Naive thymus-derived CD4-positive, alpha-beta T cell (primary cell): ENCODE data around the gene USP36. TPM values are rescaled to one million over a fixed set of nuclear protein-coding genes. Genes with fewer than 3 reads are reported as not detected.

Experiments
- ATAC-seq: fragments of 150-1000 bp; cut with Tn5 transposase; 2 replicates; pipeline ENCODE4 v1.10.0; 2021; ENCODE audit warnings: mild to moderate bottlenecking, moderate library complexity
- CTCF ChIA-PET: fragments of 350-600 bp; sonication (Branson Sonifier 250); formaldehyde crosslinking; loops from one replicate; lab custom pipeline; 2021; ENCODE audit warnings: antibody characterized with exemption; lab: Charles Lee
- POLR2A ChIA-PET: fragments of 350-600 bp; sonication (Branson Sonifier 250); formaldehyde crosslinking; loops from one replicate; lab custom pipeline; 2021; ENCODE audit warnings: antibody characterized with exemption, inconsistent platforms; lab: Charles Lee
- DNase-seq, 9 donors: peaks; one replicate each; pipeline versions ENCODE4 v3.0.0 to v3.0.0-alpha.2; 2020 to 2022; ENCODE audit warnings: mixed read lengths in 1 of 9
- H3K27ac ChIP-seq: one replicate; pipeline ENCODE4 v1.7.0; 2013; ENCODE audit warnings: mild to moderate bottlenecking, low read depth, low read length, moderate library complexity
- H3K27me3 ChIP-seq, 2 donors: one replicate each; pipeline ENCODE4 v1.7.0; 2013; ENCODE audit warnings: low read length in 2 of 2, mild to moderate bottlenecking in 2 of 2, moderate library complexity in 2 of 2; ENCODE audit not compliant: control insufficient read depth in 2 of 2, insufficient read depth in 2 of 2
- H3K36me3 ChIP-seq, 3 experiments: 1 replicate in 2 of 3; 2 replicates in 1 of 3; pipeline ENCODE4 v1.7.0; 2013; ENCODE audit warnings: low read length in 3 of 3, mild to moderate bottlenecking in 3 of 3, moderate library complexity in 1 of 3; ENCODE audit not compliant: insufficient read depth in 3 of 3, control insufficient read depth in 2 of 3
- H3K4me1 ChIP-seq, 2 donors: one replicate each; pipeline ENCODE4 v1.7.0; 2013; ENCODE audit warnings: low read length in 2 of 2, mild to moderate bottlenecking in 2 of 2, moderate library complexity in 1 of 2; ENCODE audit not compliant: control insufficient read depth in 2 of 2, insufficient read depth in 2 of 2
- H3K4me3 ChIP-seq: 2 replicates; pipeline ENCODE4 v1.7.0; 2013; ENCODE audit warnings: mild to moderate bottlenecking, low read length
- H3K9me3 ChIP-seq, 3 experiments: 1 replicate in 2 of 3; 2 replicates in 1 of 3; pipeline ENCODE4 v1.7.0; 2013; ENCODE audit warnings: low read length in 3 of 3; ENCODE audit not compliant: control insufficient read depth in 2 of 3
- H3K27ac Mint-ChIP-seq, 9 donors: one replicate each; pipeline ENCODE4 v1.8.0; 2020 to 2022; ENCODE audit warnings: mixed read lengths in 9 of 9, mild to moderate bottlenecking in 8 of 9, moderate library complexity in 5 of 9, inconsistent platforms in 2 of 9
- H3K27me3 Mint-ChIP-seq, 5 donors: one replicate each; pipeline ENCODE4 v1.8.0; 2021 to 2022; ENCODE audit warnings: mixed read lengths in 5 of 5, mild to moderate bottlenecking in 1 of 5
- H3K36me3 Mint-ChIP-seq, 5 donors: one replicate each; pipeline ENCODE4 v1.8.0; 2020 to 2022; ENCODE audit warnings: mixed read lengths in 5 of 5, mild to moderate bottlenecking in 3 of 5, inconsistent platforms in 1 of 5
- H3K4me1 Mint-ChIP-seq, 7 donors: one replicate each; pipeline ENCODE4 v1.8.0; 2020 to 2022; ENCODE audit warnings: mixed read lengths in 7 of 7, mild to moderate bottlenecking in 3 of 7, inconsistent platforms in 1 of 7
- H3K4me3 Mint-ChIP-seq, 10 donors: one replicate each; pipeline ENCODE4 v1.8.0; 2020 to 2022; ENCODE audit warnings: mild to moderate bottlenecking in 10 of 10, mixed read lengths in 10 of 10, moderate library complexity in 6 of 10, inconsistent platforms in 2 of 10
- H3K9me3 Mint-ChIP-seq, 11 donors: one replicate each; pipeline ENCODE4 v1.8.0; 2020 to 2022; ENCODE audit warnings: mixed read lengths in 11 of 11, mild to moderate bottlenecking in 4 of 11, inconsistent platforms in 1 of 11, moderate library complexity in 1 of 11
- intact Hi-C, 2 donors: fragments of 100-400 bp; cut with micrococcal nuclease; formaldehyde crosslinking; loops; one replicate each; pipeline ENCODE4 v1.15.1; 2023
- polyA plus RNA-seq, 2 donors: library from polyadenylated mRNA; unstranded; fragments of 300-500 nt; fragmentation: Illumina TruSeq; gene quantifications; one replicate each; pipeline ENCODE4 v1.2.3, GENCODE V29; 2021
- total RNA-seq, 6 experiments: library from RNA in 5 of 6; stranded (reverse) in 5 of 6; gene quantifications; 1 replicate in 5 of 6; 2 replicates in 1 of 6; pipeline ENCODE4 v1.2.3 and lab custom pipeline; 2021 to 2026

The USP36 gene
- total and polyA plus RNA-seq, 7 experiments from 2014 or later: 37.4 to 414 (median 148) TPM

DNA sequence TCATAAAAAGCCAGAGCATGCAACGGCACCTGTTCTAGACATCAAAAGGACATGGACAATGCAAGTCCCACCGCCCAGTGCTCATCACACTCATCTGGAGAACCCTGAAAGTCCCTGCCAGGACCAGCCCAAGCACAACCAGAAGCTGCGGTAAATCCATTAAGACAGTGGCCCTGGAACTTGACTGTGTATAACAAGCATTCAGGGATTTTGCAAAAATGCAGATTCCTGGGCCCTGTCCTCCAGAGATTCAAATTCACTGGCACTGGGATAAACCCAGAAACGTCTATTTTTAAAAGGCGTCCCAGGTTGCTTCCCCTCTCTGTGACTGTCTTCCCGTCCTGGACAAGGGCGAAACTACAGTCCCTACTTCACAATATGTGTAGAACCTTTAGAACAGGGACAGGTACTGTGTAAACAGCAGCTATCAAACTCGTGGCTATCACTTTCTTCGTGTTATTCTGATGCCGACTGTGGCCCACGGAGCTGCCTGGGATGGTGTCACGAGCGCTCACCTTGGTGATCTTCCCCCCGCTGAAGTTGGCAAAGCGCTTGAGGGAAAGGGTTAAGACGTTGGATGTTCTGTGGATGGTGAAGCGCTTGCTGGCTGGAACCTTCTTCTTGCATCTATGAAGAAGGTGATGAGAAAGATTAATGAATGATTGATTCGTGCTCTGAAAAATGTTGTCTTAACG, 22.3 kb downstream of the USP36 start:
- H3K4me1 ChIP-seq: peaks cover 42 to 51% of the 10 kb centered on the region in 2 donors
- POLR2A ChIA-PET: interaction anchor here (0.6 to 3.4 kb wide), 19 partner anchors 8 to 1324 kb away, joined by 3 to 23 read pairs (median 5); partner anchors contain the start of gene CYTH1
- Mint-ChIP-seq H3K27ac (peak overlapping the region; percentile 94 to 99 (median 96)), H3K27me3 (no peaks in the 10 kb centered on the region), H3K9me3 (peaks cover 0 to 2% (median 0%) of the 10 kb centered on the region in 11 donors), H3K4me3 (peak overlapping the region; percentile 68 to 85 (median 78)), H3K4me1 (peaks cover 34 to 70% (median 50%) of the 10 kb centered on the region in 7 donors), H3K36me3 (peaks cover 12 to 69% (median 35%) of the 10 kb centered on the region in 5 donors)
- CTCF ChIA-PET: interaction anchor here (0.8 to 1.0 kb wide), 2 partner anchors 26 to 47 kb away, joined by 3 read pairs; no protein-coding TSS in a partner anchor
- ATAC-seq (no peak), DNase-seq (no peak)
- H3K27me3 ChIP-seq: no peaks in the 10 kb centered on the region
- H3K9me3 ChIP-seq: no peaks in the 10 kb centered on the region
- H3K36me3 ChIP-seq: peaks cover 26 to 71% (median 29%) of the 10 kb centered on the region in 3 experiments
- peak overlapping the region; percentile 88 for H3K27ac ChIP-seq
- intact Hi-C loops: loop anchor here (2.0 kb wide), 3 partner anchors 19 to 35 kb away; partner anchors contain the start of gene CYTH1 (in 1 of the 2)
- H3K4me3 ChIP-seq: peak overlapping the region; percentile 31

DNA sequence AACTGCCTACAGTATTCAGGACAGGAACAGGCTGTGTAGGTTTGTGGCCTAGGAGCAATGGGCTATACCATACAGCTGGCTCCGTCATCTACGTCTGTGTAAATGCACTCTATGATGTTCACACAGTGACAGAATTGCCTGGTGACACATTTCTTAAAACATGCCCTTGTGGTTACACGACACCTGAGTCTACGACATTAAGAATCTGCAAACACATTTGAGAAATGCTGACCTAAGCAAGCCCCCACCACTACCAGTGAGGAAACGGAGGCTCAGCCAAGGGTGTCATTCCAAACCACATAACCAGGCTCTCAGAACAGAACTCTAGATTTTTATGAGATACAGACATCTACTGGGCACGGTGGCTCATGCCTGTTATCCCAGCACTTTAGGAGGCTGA, 23.5 kb downstream of the USP36 start:
- peak overlapping the region; percentile 89 to 99 (median 96) for H3K27ac Mint-ChIP-seq
- H3K9me3 Mint-ChIP-seq: peaks cover 0 to 2% (median 0%) of the 10 kb centered on the region in 11 donors
- DNase-seq (peak in 8 of 9 donors; percentile 62 to 89 (median 85)), ATAC-seq (peak; percentile 87)
- ChIA-PET POLR2A (interaction anchor here (0.7 to 3.4 kb wide), 3 partner anchors 10 to 27 kb away, joined by 4 to 23 read pairs (median 6); no protein-coding TSS in a partner anchor), CTCF (no interaction called here)
- peaks cover 26 to 72% (median 35%) of the 10 kb centered on the region in 3 experiments for H3K36me3 ChIP-seq
- H3K27me3 Mint-ChIP-seq: no peaks in the 10 kb centered on the region
- intact Hi-C loops: no loop called here
- peaks cover 31 to 71% (median 49%) of the 10 kb centered on the region in 7 donors for H3K4me1 Mint-ChIP-seq
- peak overlapping the region; percentile 88 for H3K27ac ChIP-seq
- peaks cover 42 to 54% of the 10 kb centered on the region in 2 donors for H3K4me1 ChIP-seq
- peak overlapping the region; percentile 66 to 87 (median 78) for H3K4me3 Mint-ChIP-seq
- H3K9me3 ChIP-seq: no peaks in the 10 kb centered on the region
- peaks cover 13 to 67% (median 39%) of the 10 kb centered on the region in 5 donors for H3K36me3 Mint-ChIP-seq
- H3K4me3 ChIP-seq: no peak overlapping the region
- no peaks in the 10 kb centered on the region for H3K27me3 ChIP-seq

- H3K4me3 ChIP-seq: no peak overlapping the region
- Mint-ChIP-seq H3K27me3 (no peaks in the 10 kb centered on the region), H3K36me3 (peaks cover 13 to 68% (median 43%) of the 10 kb centered on the region in 5 donors), H3K9me3 (peaks cover 0 to 2% (median 0%) of the 10 kb centered on the region in 11 donors), H3K27ac (peak overlapping the region in 7 of 9 donors; percentile 55 to 96 (median 86)), H3K4me3 (peak overlapping the region in 2 of 10 donors; percentile 14 to 29), H3K4me1 (peaks cover 31 to 61% (median 44%) of the 10 kb centered on the region in 7 donors)
- CTCF ChIA-PET: interaction anchor here (0.9 kb wide), 1 partner anchor 16 kb away, joined by 5 read pairs; no protein-coding TSS in a partner anchor
- H3K27ac ChIP-seq: no peak overlapping the region
- H3K9me3 ChIP-seq: no peaks in the 10 kb centered on the region
- H3K36me3 ChIP-seq: peaks cover 39 to 76% (median 40%) of the 10 kb centered on the region in 3 experiments
- ATAC-seq: no peak
- POLR2A ChIA-PET: interaction anchor here (0.7 kb wide), 2 partner anchors 17 to 19 kb away, joined by 3 read pairs; no protein-coding TSS in a partner anchor
- no peaks in the 10 kb centered on the region for H3K27me3 ChIP-seq
- no peak for DNase-seq
- H3K4me1 ChIP-seq: peaks cover 38 to 54% of the 10 kb centered on the region in 2 donors
- intact Hi-C loops: no loop called here
These were observed 24.9 kb downstream of the USP36 start for GRCh38 chr17:78815696-78816095.

GRCh38 chr17:78812855-78813254, 27.8 kb downstream of the USP36 start:
- ATAC-seq: no peak
- H3K27ac ChIP-seq: no peak overlapping the region
- no peaks in the 10 kb centered on the region for H3K27me3 ChIP-seq
- Mint-ChIP-seq H3K27ac (peak overlapping the region in 7 of 9 donors; percentile 7 to 70 (median 51)), H3K4me1 (peaks cover 12 to 41% (median 19%) of the 10 kb centered on the region in 7 donors), H3K36me3 (peaks cover 9 to 70% (median 41%) of the 10 kb centered on the region in 5 donors), H3K27me3 (no peaks in the 10 kb centered on the region), H3K4me3 (no peak overlapping the region), H3K9me3 (no peaks in the 10 kb centered on the region)
- intact Hi-C loops: no loop called here
- H3K9me3 ChIP-seq: no peaks in the 10 kb centered on the region
- CTCF ChIA-PET: no interaction called here
- POLR2A ChIA-PET: interaction anchor here (0.9 kb wide), 1 partner anchor 687 kb away, joined by 5 read pairs; no protein-coding TSS in a partner anchor
- H3K4me1 ChIP-seq: peaks cover 13 to 30% of the 10 kb centered on the region in 2 donors
- H3K36me3 ChIP-seq: peaks cover 41 to 87% (median 48%) of the 10 kb centered on the region in 3 experiments
- no peak overlapping the region for H3K4me3 ChIP-seq
- DNase-seq: no peak

GRCh38 chr17:78808163-78808562, 32.5 kb downstream of the USP36 start:
- Histone ChIP-seq H3K4me1 (peaks cover 28 to 34% of the 10 kb centered on the region in 2 donors), H3K9me3 (no peaks in the 10 kb centered on the region), H3K27me3 (no peaks in the 10 kb centered on the region), H3K27ac (no peak overlapping the region), H3K36me3 (peaks cover 37 to 93% (median 52%) of the 10 kb centered on the region in 3 experiments), H3K4me3 (no peak overlapping the region)
- Mint-ChIP-seq H3K36me3 (peaks cover 0 to 68% (median 36%) of the 10 kb centered on the region in 5 donors), H3K9me3 (no peaks in the 10 kb centered on the region), H3K27ac (peak overlapping the region in 7 of 9 donors; percentile 33 to 97 (median 71)), H3K4me1 (peaks cover 16 to 47% (median 33%) of the 10 kb centered on the region in 7 donors), H3K27me3 (no peaks in the 10 kb centered on the region), H3K4me3 (no peak overlapping the region)
- POLR2A ChIA-PET: interaction anchor here (0.7 to 4.3 kb wide), 5 partner anchors 11 to 34 kb away, joined by 3 to 23 read pairs (median 3); no protein-coding TSS in a partner anchor
- DNase-seq: no peak
- intact Hi-C loops: loop anchor here (5.0 kb wide), 1 partner anchor 34 kb away; the partner anchor contains the start of gene USP36 (in 2 of the 2)
- CTCF ChIA-PET: interaction anchor here (0.7 to 1.1 kb wide), 3 partner anchors 14 to 99 kb away, joined by 3 read pairs; no protein-coding TSS in a partner anchor
- ATAC-seq: no peak

DNA sequence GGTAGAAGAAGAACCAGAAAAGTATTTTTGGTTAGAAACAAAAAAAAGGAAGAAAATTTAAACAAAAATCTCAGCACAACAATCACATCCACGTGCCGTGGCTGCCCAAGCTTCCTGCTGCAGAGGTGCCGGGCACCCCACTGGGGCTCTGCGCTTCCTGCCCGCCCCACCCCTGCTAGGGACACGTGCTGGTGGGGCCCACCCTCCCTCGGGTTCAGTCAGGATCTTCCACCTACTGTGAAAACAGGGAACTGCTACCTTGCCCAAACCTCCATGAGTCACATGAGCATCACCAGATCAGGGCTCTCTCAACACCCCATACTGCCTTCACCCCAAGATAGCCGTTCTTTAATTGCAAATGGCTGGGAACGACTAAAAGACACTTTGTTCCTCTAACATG, 34.2 kb downstream of the USP36 start:
- intact Hi-C loops: loop anchor here (5.0 kb wide), 1 partner anchor 36 kb away; the partner anchor contains the start of gene USP36 (in 2 of the 2)
- H3K4me1 ChIP-seq: peaks cover 26 to 43% of the 10 kb centered on the region in 2 donors
- Mint-ChIP-seq H3K27me3 (no peaks in the 10 kb centered on the region), H3K27ac (peak overlapping the region; percentile 81 to 97 (median 85)), H3K4me1 (peaks cover 21 to 52% (median 43%) of the 10 kb centered on the region in 7 donors), H3K9me3 (no peaks in the 10 kb centered on the region), H3K36me3 (peaks cover 0 to 63% (median 40%) of the 10 kb centered on the region in 5 donors), H3K4me3 (peak overlapping the region in 9 of 10 donors; percentile 2 to 76 (median 58))
- peak overlapping the region; percentile 41 for H3K27ac ChIP-seq
- H3K27me3 ChIP-seq: no peaks in the 10 kb centered on the region
- CTCF ChIA-PET: interaction anchor here (0.5 kb wide), 1 partner anchor 57 kb away, joined by 3 read pairs; no protein-coding TSS in a partner anchor
- DNase-seq (peak in 6 of 9 donors; percentile 49 to 80 (median 74)), ATAC-seq (peak; percentile 80)
- POLR2A ChIA-PET: interaction anchor here (0.9 to 4.3 kb wide), 4 partner anchors 13 to 72 kb away, joined by 3 to 23 read pairs (median 6); no protein-coding TSS in a partner anchor
- no peak overlapping the region for H3K4me3 ChIP-seq
- H3K9me3 ChIP-seq: no peaks in the 10 kb centered on the region
- peaks cover 29 to 92% (median 46%) of the 10 kb centered on the region in 3 experiments for H3K36me3 ChIP-seq
